Activated naive CD4-positive, alpha-beta T cell treated with anti-CD3 and anti-CD28 coated beads, Interleukin-2, amount 50 U/mL, for 24 hours (primary cell): ENCODE results near the gene FA2H.
"Not testable (repeated sequence)": the region's sequence is repeated elsewhere in the genome, so short reads cannot be mapped to it uniquely, and the experiment has no call there.

Source experiments
- H3K27ac Mint-ChIP-seq: one replicate; pipeline ENCODE4 v1.8.0; 2021; ENCODE audit warnings: mild to moderate bottlenecking, mixed read lengths
- H3K27me3 Mint-ChIP-seq: one replicate; pipeline ENCODE4 v1.8.0; 2021; ENCODE audit warnings: mixed read lengths
- H3K36me3 Mint-ChIP-seq: one replicate; pipeline ENCODE4 v1.8.0; 2021; ENCODE audit warnings: mixed read lengths
- H3K4me1 Mint-ChIP-seq: one replicate; pipeline ENCODE4 v1.8.0; 2021; ENCODE audit warnings: mixed read lengths
- H3K4me3 Mint-ChIP-seq: one replicate; pipeline ENCODE4 v1.8.0; 2021; ENCODE audit warnings: mild to moderate bottlenecking, mixed read lengths
- H3K9me3 Mint-ChIP-seq: one replicate; pipeline ENCODE4 v1.8.0; 2021; ENCODE audit warnings: mixed read lengths

The FA2H gene

DNA sequence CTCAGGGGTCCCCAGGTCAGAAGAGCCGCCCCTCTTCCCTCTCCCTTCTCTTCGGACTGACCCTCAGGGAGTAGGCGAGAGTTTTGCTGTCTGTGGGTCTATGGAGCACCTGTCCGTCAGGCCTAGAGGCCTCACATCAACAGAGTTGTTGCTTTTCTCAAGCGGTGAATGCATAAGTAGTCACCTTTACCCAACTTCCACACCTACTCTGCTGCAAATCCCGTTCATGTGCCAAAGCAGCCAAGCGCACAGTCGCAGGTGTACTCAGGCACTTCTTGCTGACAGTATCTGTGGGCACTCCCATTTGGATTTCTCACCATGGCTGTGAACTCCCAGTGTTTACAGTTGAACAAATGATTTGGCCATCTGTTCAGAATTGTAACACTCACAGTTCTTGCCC is 4.0 kb upstream of the FA2H start:
- Mint-ChIP-seq H3K4me3 (no peak overlapping the region), H3K27me3 (peaks cover 14% of the 10 kb centered on the region), H3K4me1 (peaks cover 8% of the 10 kb centered on the region)

DNA sequence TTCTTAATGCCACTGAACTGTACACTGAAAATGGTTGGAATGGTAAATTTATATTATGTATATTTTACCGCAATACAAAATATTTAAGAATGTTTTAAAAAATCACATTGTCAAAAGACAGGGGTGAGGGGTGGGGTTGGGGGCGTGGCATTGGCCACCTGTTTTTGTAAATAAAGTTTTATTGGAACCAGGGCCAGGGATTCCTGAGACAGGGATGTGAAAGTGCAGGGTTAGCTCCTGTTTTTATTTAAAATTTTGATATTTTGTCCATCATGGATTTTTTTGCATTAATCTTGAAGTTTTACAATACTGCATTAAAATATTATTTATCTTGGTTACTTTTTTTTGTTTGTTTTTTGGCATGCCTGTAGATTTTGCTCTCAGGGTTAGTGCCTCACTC is 2.3 kb upstream of the FA2H start:
- no peaks in the 10 kb centered on the region for H3K36me3 Mint-ChIP-seq
- no peak overlapping the region for H3K27ac Mint-ChIP-seq
- H3K9me3 Mint-ChIP-seq, result no peaks in the 10 kb centered on the region
- no peak overlapping the region for H3K4me3 Mint-ChIP-seq
- H3K4me1 Mint-ChIP-seq, result peaks cover 9% of the 10 kb centered on the region
- H3K27me3 Mint-ChIP-seq, result peaks cover 24% of the 10 kb centered on the region

More for the DNA sequence above, 4.0 kb upstream of the FA2H start:
- Mint-ChIP-seq H3K36me3 (no peaks in the 10 kb centered on the region), H3K27ac (no peak overlapping the region), H3K9me3 (no peaks in the 10 kb centered on the region)

DNA sequence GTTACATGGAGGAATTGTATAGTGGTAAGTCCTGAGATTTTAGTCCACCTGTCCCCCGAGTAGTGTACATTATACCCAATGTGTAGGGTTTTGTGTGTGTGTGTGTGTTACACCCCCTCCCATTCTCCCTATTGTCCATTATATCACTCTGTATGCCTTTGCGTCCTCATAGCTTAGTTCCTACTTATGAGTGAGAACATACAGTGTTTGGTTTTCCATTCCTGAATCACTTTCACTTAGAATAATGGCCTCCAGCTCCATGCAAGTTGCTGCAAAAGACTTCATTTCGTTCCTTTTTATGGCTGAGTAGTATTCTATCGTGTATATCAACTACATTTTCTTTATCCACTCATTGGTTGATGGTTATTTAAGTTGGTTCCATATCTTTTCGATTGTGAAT is 635 bp upstream of the FA2H start:
- Mint-ChIP-seq H3K4me3 (peak overlapping the region; percentile 66), H3K27me3 (peaks cover 24% of the 10 kb centered on the region), H3K27ac (no peak overlapping the region), H3K36me3 (no peaks in the 10 kb centered on the region), H3K9me3 (no peaks in the 10 kb centered on the region), H3K4me1 (peaks cover 9% of the 10 kb centered on the region)

DNA sequence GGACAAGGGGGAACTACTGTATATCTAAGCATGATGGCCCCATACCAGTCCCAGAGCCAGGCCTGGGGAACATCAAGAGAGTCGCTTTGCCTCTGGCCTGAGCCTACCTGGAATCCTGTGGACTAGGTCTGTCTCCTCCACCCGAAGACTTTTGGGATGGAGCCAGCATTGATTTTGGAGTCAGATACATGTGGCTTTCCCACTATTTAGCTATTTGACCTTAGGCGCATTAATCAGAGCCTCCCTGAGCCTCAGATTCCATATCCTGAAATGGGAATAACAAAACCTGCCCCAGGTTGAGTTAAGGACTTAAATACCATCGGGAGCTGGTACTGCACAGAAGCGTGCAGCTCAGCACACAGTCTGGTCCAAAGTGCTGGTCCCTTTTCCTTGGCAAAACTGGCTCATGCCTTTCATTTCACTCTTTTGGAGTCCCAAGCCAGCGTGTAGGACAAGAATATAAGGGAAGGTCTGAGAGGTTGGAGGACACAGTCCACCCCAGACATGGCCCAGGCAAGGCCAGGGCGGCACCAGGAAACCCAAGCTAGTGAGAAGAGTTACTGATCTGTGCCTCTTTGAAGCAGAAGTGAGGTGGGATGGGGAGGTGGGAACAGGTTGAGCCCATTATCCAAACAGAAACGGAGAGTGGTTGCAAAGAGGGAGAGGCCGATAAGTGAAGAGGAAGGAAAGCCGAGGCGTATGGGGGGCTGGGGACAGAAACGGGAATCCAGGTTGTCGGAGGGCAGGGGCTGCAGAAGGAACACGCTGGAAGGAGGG is 986 bp downstream of the FA2H start:
- H3K4me3 Mint-ChIP-seq, result peak overlapping the region; percentile 57
- peaks cover 9% of the 10 kb centered on the region for H3K4me1 Mint-ChIP-seq
- no peaks in the 10 kb centered on the region for H3K36me3 Mint-ChIP-seq
- H3K9me3 Mint-ChIP-seq, result no peaks in the 10 kb centered on the region
- peaks cover 24% of the 10 kb centered on the region for H3K27me3 Mint-ChIP-seq
- H3K27ac Mint-ChIP-seq, result peak overlapping the region; percentile 9

DNA sequence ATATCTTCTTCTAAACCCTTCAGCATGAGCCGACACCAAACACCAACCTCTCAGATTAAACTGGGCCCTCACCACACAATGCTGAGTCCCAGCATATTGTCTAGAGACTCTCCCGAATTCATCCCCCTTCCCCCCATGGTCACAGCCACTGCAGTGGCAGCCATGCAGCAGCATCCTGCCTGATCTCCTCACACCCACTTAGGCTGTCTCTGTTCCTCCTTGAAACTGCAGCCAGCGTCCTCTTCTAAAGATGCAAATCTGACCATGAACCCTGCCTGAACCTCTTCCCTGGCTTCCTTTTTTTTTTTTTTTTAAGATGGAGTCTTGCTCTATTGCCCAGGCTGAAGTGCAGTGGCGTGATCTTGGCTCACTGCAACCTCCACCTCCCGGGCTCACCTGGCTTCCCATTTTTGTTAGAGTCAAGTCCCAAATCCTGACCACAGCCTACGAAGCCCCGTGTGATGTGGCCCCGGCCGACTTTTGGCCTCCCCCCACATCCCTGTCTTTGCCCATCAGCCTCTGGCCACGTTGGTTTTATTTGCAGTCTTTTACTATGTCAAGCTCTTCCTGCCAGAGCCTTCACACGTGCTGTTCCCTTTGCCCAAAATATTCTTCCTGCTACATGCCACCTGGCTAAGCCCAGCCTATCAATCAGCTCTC is 2.8 kb downstream of the FA2H start:
- Mint-ChIP-seq H3K9me3 (no peaks in the 10 kb centered on the region), H3K27ac (no peak overlapping the region), H3K27me3 (peaks cover 29% of the 10 kb centered on the region), H3K4me1 (peaks cover 9% of the 10 kb centered on the region), H3K4me3 (no peak overlapping the region), H3K36me3 (no peaks in the 10 kb centered on the region)

DNA sequence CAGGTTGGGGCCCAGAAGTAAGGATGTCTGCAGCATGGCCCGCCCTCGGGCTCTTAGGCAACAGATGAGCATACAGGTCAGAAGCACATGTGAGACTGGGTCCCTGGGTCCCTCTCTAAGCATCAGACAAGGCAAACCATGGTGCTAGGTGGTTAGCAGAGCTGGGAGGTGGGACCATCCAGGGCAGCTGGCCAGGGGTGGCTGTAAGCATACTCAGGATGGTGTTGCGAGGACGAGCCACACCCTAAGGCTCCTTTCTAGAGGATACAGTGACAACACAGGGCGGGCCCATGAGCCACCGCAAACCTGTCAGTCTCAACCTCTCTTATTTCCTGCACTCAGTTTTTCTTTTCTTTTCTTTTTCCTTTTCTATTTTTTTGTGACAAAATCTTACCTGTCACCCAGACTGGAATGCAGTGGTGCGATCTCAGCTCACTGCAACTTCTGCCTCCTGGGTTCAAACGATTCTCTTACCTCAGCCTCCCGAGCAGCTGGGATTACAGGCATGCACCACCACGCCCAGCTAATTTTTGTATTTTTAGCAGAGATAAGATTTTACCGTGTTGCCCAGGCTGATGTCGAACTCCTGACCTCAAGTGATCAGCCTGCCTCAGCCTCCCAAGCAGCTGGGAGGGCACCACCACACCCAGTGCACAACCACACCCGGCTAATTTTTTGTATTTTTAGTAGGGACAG is 3.6 kb downstream of the FA2H start:
- Mint-ChIP-seq H3K27me3 (peaks cover 27% of the 10 kb centered on the region), H3K9me3 (no peaks in the 10 kb centered on the region), H3K27ac (no peak overlapping the region), H3K36me3 (no peaks in the 10 kb centered on the region), H3K4me3 (no peak overlapping the region), H3K4me1 (peaks cover 9% of the 10 kb centered on the region)

DNA sequence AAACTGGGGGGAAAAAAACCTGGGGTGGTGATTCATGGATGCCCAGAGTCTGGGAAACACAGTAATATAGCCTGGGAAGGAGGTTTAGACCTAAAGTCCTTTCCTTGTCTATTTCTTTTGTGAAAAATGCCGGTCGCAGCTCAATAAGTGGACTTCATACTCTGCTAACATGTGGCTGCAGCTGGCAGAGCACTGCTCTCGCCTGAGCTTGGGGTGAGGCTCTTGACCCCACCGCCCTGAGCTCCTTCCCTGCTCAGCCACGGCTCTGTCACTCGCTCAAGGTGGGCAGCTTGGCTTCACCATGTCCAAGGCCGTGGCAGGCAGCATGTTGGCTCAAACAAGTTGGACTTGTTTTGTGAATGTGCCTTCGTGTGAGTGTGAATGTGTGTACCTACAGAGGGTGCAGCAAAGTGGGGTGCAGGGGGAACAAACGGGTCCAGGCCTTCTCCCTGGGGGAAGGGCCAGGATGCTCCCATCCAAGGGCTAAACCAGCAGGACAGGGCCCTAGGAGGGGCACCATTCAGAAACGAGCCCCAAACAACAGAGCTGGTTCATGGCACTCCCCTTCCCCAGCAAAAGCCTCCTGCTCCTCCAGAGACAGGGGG is 4.9 kb downstream of the FA2H start:
- H3K36me3 Mint-ChIP-seq, result no peaks in the 10 kb centered on the region
- H3K9me3 Mint-ChIP-seq, result no peaks in the 10 kb centered on the region
- H3K27me3 Mint-ChIP-seq, result peaks cover 25% of the 10 kb centered on the region
- H3K4me3 Mint-ChIP-seq, result no peak overlapping the region
- no peak overlapping the region for H3K27ac Mint-ChIP-seq
- peaks cover 5% of the 10 kb centered on the region for H3K4me1 Mint-ChIP-seq

DNA sequence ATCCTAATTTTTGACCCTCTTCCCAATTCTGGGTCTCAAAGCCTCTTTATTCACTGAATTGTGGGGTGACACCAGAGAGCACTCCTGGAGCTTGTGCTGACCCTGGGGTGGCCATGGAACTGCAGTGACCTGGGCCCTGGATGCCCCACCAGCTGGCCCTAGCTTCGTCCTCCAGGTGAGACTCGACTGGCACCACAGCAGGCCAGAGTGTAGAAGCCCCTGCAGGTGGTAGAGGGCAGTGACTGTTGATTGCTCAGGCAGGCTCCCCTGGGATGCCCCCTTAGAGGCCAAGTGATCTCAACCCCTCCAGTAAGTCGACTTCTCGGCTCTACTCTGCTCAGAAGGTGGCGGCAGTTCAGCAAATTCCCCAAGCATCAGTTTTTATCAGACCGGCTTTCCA is 6.4 kb downstream of the FA2H start:
- H3K9me3 Mint-ChIP-seq, result no peaks in the 10 kb centered on the region
- H3K4me3 Mint-ChIP-seq, result no peak overlapping the region
- H3K27ac Mint-ChIP-seq, result no peak overlapping the region
- no peaks in the 10 kb centered on the region for H3K4me1 Mint-ChIP-seq
- peaks cover 22% of the 10 kb centered on the region for H3K27me3 Mint-ChIP-seq
- H3K36me3 Mint-ChIP-seq, result no peaks in the 10 kb centered on the region

DNA sequence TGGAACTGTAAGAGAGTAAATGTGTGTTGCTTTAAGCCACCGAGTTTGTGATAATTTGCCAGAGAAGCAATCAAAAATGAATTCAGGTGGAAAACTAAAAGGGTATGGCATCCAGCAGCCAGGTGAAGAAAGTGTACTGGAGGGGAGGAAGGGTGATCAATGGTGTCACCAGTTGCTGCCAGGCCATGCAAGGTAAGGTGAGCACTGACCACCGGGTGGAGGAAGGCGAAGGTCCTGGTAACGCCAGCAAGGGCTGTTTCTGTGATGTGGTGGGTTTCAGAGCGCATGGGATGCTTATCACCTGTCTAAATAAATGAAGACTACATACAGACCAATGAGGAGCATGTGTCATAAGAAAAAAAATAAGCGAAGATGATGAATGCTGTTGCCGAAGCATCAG is 6.9 kb downstream of the FA2H start:
- no peaks in the 10 kb centered on the region for H3K9me3 Mint-ChIP-seq
- no peak overlapping the region for H3K27ac Mint-ChIP-seq
- peaks cover 19% of the 10 kb centered on the region for H3K27me3 Mint-ChIP-seq
- H3K36me3 Mint-ChIP-seq, result no peaks in the 10 kb centered on the region
- no peaks in the 10 kb centered on the region for H3K4me1 Mint-ChIP-seq
- H3K4me3 Mint-ChIP-seq, result no peak overlapping the region

DNA sequence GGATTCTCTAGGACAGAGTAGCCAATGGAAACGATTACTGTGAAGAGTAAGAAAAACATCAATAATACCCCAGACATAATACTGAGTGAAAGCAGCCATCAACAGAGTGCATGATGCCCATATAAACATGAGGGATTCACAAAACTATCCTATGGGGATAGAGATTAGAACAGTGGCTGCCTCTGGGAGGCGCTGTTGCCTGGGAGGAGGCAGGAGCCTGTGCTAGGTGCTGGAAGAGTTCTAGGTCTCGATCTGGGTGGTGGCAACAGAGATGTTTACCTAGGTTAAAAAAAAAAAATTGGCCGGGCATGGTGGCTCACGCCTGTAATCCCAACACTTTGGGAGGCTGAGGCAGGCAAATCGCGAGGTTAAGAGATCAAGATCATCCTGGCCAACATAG is 7.9 kb downstream of the FA2H start:
- Mint-ChIP-seq H3K36me3 (no peaks in the 10 kb centered on the region), H3K4me1 (no peaks in the 10 kb centered on the region), H3K27ac (no peak overlapping the region), H3K27me3 (peaks cover 14% of the 10 kb centered on the region), H3K4me3 (no peak overlapping the region), H3K9me3 (no peaks in the 10 kb centered on the region)

DNA sequence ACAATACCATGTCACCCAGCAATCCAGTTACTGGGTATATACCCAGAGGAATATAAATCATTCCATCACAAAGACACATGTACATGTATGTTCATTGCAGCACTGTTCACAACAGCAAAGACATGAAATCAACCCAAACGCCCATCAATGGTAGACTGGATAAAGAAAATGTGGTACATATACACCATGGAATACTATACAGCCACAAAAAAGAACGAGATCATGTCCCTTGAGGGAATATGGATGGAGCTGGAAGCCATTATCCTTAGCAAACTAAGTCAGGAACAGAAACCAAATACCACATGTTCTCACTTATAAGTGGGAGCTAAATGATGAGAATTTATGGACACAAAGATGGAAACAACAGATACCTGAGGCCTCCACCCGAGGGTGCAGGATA is 10.4 kb downstream of the FA2H start:
- H3K27ac Mint-ChIP-seq, H3K4me1 Mint-ChIP-seq, H3K9me3 Mint-ChIP-seq, H3K4me3 Mint-ChIP-seq, H3K36me3 Mint-ChIP-seq: not testable (repeated sequence)
- peaks cover 14% of the 10 kb centered on the region for H3K27me3 Mint-ChIP-seq

DNA sequence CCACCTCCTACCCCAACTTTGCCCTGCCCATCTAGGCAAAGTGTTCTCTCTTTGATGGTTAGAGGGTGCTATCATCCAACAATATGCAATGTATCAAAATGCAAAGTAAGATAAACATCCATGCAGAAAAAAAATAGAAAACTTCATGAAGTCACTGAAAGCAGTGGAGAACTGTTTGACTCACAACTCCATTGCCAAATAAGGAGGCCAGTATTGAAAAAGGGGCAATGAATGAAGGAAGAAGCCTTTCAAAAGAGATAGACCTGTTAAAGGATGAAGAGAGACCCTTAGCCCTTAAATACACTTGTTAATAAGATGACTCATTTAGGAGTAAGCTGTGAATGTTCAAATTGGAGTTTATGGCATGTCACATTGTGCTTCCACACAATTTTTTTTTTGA is 13.0 kb downstream of the FA2H start:
- H3K4me1 Mint-ChIP-seq, result no peaks in the 10 kb centered on the region
- H3K36me3 Mint-ChIP-seq, result no peaks in the 10 kb centered on the region
- no peaks in the 10 kb centered on the region for H3K9me3 Mint-ChIP-seq
- no peak overlapping the region for H3K27ac Mint-ChIP-seq
- no peak overlapping the region for H3K4me3 Mint-ChIP-seq
- H3K27me3 Mint-ChIP-seq, result peaks cover 7% of the 10 kb centered on the region

DNA sequence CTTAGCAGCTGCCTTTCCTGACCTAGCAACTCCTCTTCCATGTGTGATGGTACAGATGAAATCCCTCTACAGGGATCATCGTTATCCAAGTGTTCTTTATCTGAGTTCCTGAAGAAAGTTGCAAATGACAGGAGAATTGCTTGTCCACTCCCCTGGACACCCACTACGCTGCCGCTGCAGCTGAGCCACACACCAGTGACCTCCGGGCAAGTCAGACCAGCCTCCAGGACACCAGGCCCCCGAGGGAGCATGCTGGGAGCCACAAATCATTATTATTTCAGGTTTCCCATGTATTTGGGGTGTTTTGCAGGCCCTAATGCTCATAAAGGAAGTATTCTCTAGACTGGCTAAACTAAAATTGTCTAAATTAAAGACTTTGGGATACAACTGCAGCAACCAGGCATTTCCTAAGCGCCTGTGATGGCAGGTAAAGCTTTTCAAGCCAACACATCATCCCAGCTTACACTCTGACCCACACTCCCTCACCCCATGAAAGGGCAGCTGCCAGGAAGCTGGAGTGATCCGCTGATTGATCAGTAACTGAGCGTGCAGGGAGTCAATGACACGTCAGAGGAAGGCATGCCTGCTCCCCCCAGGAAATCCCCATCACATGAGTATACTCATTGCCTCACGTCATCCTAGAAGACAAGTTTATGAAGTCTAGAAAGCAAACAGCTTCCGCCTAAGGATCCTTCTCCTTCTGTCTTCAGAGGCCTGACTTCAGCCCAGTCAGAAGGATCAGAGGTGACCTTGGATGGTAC is 14.4 kb downstream of the FA2H start:
- no peaks in the 10 kb centered on the region for H3K4me1 Mint-ChIP-seq
- no peak overlapping the region for H3K4me3 Mint-ChIP-seq
- no peaks in the 10 kb centered on the region for H3K36me3 Mint-ChIP-seq
- no peak overlapping the region for H3K27ac Mint-ChIP-seq
- no peaks in the 10 kb centered on the region for H3K9me3 Mint-ChIP-seq
- H3K27me3 Mint-ChIP-seq, result peaks cover 5% of the 10 kb centered on the region

DNA sequence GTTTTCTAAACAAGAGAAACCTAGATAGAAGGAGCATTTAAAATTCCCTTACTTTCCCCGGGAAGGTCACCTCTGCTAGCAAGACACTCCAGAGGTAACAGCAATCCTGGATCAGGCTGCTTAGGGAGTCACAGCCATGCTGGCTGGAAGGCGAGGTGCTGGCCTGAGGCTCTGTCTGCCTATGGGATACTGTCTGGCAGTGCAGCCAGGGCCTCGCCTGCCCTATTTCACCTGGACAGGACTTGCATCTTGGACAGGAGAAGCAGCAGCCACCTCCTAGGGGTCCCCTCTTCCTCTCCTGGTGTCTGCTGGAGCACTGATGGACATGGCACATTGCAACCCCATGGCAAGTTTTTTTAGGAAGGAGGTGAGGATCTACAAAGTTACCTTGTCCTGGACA is 15.1 kb downstream of the FA2H start:
- H3K9me3 Mint-ChIP-seq, result no peaks in the 10 kb centered on the region
- no peak overlapping the region for H3K4me3 Mint-ChIP-seq
- no peaks in the 10 kb centered on the region for H3K4me1 Mint-ChIP-seq
- peaks cover 3% of the 10 kb centered on the region for H3K27me3 Mint-ChIP-seq
- no peak overlapping the region for H3K27ac Mint-ChIP-seq
- no peaks in the 10 kb centered on the region for H3K36me3 Mint-ChIP-seq

DNA sequence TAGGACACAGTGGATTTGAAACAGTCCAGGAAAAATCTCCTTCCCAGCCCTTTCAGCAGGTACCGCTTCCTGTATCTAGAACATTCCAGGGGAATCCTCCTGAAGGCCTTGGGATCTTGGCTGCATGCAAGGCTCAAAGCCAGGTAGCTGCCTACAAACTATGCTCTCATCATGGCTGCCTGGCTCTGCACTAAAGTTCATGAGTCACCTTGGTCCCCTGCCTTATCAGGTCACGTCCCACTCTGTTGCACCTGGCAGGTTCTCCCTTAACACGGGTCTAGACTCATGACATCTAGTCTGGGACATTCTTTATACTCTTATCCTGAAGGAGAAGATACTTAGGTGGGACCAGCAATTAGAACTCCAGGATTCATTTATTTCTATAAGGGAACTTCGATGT is 15.8 kb downstream of the FA2H start:
- peaks cover 2% of the 10 kb centered on the region for H3K27me3 Mint-ChIP-seq
- no peaks in the 10 kb centered on the region for H3K36me3 Mint-ChIP-seq
- H3K4me1 Mint-ChIP-seq, result no peaks in the 10 kb centered on the region
- H3K4me3 Mint-ChIP-seq, result no peak overlapping the region
- no peaks in the 10 kb centered on the region for H3K9me3 Mint-ChIP-seq
- no peak overlapping the region for H3K27ac Mint-ChIP-seq
